Right renal cortex interstitium (tissue), 3 donors: ENCODE results near the gene ZNF544. TPM values are rescaled to one million over a fixed set of nuclear protein-coding genes. Genes with fewer than 3 reads are reported as not detected.
A peak's percentile ranks its signal among the peaks of the same experiment; 100 is the strongest.

Experiments
- DNase-seq, 3 donors: peaks; one replicate each; pipeline ENCODE4 v3.0.0-alpha.2; 2013; ENCODE audit warnings: low read depth in 3 of 3, low spot score in 2 of 3
- polyA plus RNA-seq, 3 donors: library from polyadenylated mRNA; unstranded; fragments of 120-200 nt; gene quantifications; one replicate each; pipeline ENCODE4 v1.2.1, GENCODE V29; 2013; ENCODE audit not compliant: insufficient read length in 3 of 3

ZNF544 gene
- 10 to 100 TPM; 28.3 to 37.8 (median 33.8) TPM for polyA plus RNA-seq

DNA sequence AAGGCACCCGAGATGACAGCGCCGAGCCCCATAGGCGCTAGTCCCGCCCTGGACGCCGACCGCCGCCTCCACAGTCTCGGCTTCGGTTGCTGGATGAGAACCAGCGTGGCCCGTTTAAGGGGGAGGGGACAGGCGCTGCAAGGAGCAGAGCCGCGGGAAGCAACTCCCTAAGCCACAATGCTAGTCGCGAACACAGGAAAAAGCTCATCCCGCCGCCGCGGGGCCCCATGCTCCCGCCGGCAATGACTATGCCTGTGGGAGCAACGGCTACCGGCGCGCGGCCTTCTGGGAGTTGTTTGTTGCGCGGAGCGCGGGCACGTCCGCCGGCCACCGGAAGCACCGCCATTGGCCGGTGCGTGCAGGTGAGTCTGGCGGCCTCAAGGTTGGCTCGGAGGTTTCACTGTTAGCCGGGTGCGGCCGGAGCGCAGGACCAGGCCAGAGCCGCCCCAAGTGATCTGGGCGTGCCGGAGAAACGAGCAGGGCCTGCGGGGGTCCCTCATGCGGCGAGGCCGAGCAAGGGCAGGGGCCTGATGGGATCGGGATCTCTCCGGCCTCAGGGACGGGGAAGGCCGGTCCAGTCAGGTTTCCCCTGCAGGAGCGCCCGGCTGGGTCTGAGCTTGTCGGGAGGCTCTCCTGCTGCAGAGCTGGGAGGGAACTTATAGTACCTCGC is at the start of gene ZNF544:
TSS of gene ZNF544 (plus strand) at position 330 of the 670 bp plus-strand sequence. CDS start 15,110 bp downstream, outside the sequence.
- peak; percentile 53 to 60 (median 59) for DNase-seq

DNA sequence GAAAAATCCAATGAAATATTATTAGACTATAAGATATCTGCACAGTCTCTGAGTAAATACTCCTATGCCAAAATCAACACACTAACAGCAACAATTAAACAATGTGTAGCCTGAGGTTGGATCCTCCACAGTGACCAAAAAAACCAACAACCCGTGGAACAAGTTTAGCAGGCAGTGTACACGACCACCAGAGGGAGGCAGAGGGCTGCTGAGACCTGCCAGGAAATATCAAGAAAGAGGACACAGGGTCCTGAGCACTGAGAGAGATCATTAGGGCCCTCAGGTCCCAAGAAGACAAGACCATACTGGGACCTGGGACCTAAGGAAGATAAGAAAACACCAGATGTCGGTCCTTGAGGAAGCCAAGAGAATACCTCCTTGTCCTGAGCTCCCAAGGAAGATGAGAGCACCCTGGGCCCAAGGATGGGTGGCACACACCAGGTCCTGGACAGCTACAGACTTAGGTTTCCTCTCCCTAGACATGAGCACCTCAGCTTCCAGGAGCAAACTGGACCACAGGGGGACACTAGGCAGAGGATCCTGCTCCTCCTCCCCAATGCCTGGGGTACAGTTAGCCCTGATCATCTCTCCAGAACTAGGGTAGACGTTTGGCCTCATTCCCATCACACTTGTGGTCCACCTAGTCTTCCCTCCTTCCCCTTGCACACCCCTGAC is 46.7 kb upstream of the ZNF544 start:
- DNase-seq, result no peak

DNA sequence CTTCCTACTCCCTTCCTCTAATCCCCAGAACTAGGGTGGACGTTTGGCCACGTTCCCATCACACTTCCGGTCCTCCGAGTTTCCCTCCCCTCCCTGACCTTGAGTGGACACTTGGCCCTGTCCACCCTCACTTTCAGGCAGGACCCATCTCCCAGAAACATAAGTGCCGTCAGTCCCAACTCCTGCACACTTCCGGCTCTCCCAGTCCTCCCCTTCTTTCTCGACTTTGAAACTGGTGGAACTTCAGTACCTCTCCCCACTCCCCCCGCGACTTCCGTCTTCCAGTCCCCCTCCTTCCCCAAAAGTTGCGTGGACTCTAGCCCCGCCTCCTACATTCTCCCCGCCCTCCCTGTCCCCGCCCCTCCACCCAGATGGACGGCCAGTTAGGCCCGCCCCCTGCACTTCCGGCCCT is 46.1 kb upstream of the ZNF544 start:
- DNase-seq, result peak in 1 of 3 donors; percentile 54

DNA sequence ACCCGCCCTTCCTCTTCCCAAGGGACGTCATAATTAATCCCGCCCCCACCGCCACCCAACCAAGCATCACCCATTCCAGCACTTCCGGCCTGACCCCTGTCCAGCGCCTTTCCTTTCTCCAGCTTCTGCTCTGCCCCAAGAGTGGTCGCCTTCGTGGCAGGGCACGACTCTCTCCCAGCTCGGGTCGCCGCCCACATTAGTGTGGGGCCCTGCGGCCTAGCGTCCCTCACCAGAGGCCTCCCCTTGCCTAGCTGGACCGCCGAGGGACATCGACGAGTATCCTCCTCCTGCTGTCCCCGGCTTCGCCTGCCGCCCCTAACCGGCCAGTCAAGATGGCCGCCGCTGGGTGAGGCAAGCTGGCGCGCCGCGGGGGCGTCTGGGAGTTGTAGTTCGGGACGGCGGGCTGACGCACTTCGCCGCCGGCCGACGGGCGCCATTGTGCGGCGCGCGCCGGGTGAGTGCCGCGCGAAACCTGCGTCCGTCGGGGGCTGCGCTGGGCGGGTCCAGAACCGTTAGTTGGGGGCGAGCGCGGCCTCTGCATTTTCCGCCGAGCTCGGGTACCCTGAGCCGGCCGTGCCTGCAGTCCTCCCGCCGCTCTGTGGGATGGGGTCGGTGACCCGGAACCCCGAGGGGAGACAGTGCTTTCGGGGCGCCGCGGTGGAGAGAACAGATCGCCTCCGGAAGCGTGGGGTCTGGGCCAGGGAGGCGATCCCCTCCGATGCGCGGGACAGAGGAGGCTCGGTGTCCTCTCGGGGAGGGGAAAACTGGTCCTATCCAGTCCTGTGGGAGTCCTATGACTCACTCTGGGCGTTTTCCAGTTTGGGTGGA is 45.5 kb upstream of the ZNF544 start, which contains the start of gene ZNF274:
TSS of gene ZNF274 (plus strand) at position 73 of the 828 bp plus-strand sequence. CDS start 905 bp downstream, outside the sequence.
- peak; percentile 80 to 83 (median 82) for DNase-seq

DNA sequence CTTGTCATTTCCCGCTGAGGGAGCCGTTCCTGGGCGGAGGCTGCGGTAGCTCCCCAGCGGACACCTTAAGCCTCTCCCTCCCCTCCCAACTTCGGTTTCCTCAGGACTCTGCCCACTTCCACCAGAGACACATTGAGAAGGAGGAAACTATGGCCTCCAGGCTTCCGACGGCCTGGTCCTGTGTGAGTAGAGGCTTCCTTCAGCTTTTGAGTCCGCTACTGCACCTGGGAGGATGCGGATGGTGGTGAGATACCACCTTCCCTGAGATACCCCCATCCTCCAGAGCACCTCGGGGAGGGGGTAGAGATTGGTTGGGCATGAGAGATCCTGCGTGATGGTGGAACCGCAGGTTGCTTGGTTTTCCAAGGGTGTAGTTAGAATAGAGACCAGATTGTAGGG is 44.9 kb upstream of the ZNF544 start:
- DNase-seq, result peak in 2 of 3 donors; percentile 42 to 53

DNA sequence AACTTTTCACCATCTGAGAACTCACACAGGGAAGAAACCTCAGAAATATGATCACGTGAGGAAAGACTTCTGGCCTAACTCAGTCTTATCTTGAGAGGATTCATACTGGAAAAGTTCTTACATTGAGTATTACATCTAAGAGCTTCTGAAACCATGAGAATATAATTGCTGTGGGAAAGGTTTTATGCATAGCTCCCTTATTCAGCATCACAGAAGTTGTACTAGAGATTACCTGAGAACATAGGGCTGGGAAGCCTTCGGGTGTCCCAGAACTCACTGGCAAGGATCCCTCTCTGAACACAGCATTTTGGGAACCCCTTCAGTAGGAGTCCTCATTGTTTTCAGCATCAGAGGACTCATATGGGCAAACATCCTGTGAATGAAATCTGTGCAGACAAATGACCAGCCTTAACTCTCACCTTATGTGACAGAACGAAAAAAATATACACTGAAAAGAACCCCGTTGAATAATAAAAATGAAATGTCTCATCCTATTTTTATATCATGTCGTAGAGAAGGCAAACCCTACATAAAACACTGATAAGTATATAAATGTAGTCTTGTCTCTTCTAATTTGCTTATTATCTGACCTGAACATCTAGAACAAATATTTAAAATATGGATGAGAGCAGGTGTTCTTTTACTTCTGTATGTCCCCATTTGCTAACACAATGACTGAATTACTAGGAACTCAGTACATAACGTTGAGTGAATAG is 31.7 kb upstream of the ZNF544 start:
- no peak for DNase-seq

DNA sequence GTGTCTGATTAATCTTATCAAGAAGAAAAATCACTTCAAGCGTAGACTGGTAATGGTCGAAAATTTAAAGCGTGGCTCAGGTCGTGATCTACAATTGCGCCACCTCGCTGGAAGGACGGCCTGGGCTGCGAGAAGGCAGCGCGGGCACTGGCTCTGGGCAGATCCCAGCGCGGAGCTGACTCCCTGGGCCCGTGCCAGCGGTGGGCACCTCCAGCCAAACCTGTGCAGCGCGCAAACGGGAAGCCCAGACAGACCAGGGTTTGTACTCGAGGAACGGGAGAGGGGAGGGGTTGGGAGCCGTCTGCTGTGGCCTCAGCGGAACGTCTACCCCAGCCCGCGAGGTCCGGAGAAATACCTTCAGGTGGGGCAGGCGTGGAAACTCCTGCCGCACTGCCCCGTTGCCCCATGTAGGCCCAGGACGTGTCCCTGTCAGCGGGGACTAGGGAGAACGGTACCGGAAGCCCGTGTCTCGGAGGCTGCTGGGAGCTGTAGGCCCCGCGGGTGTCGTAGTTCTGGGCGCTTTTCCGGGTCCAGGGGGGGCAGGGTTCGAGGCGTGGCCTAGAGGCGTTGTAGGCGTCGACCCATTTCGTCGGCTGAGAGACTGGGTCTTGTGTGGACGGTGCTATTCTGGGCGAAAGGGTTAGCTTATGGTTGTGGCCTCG is 24.8 kb upstream of the ZNF544 start:
- no peak for DNase-seq

DNA sequence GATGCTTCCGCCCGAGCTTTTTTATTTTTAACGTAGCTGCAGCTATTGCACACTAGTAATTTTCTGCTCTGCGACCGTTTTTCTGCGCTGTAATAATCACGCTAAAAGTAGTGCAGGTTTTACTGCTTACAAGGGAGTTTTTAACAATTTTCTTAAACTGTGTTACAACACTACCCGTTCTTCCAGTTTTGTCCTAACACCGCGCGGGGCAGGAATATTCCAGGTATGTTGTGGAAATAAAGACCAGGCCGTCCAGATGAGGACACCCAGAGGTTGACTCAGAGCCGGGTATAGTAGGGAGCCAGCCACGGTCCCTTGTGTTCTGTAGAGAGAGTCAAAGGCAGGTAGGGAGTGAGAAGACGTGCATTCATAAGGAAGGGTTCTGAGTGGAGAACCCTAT is 24.1 kb upstream of the ZNF544 start:
- DNase-seq, result no peak

DNA sequence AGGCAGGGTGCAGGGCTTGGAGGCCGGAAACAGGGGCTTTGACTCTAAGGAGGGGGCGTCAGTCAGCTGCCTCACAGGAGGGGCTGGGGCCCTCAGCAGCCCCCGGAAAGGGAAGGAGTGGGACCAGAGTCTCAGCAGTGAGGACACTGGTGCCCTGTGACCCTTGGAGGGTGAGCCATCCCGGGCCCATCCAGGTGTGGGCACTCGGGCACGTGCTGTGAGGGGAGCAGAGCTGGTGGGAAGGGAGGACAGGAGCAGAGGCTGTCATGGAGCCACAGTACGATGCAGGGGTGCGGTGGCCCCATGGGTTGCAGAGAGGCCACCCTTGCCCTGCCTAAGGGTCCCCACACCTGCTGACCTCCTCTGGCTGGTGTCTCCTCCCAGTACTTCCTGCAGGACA is 19.1 kb upstream of the ZNF544 start:
- DNase-seq, result no peak

DNA sequence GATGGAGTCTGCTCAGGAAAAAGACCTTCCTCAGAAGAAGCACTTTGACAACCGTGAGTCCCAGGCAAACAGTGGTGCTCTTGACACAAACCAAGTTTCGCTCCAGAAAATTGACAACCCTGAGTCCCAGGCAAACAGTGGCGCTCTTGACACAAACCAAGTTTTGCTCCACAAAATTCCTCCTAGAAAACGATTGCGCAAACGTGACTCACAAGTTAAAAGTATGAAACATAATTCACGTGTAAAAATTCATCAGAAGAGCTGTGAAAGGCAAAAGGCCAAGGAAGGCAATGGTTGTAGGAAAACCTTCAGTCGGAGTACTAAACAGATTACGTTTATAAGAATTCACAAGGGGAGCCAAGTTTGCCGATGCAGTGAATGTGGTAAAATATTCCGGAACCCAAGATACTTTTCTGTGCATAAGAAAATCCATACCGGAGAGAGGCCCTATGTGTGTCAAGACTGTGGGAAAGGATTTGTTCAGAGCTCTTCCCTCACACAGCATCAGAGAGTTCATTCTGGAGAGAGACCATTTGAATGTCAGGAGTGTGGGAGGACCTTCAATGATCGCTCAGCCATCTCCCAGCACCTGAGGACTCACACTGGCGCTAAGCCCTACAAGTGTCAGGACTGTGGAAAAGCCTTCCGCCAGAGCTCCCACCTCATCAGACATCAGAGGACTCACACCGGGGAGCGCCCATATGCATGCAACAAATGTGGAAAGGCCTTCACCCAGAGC is 16.2 kb upstream of the ZNF544 start:
- no peak for DNase-seq

DNA sequence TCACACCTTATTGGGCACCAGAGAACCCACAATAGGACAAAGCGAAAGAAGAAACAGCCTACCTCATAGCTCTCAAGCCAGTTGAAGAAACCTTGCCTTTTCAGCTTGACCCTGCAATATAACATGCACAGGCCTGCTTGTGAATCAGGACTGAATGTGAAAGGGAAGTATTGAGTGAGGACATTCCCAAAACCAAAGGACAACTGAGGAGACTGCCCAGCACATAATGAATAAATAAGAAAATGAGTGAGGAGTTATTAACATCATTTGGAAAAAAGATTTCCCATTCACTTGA is 15.7 kb upstream of the ZNF544 start:
- DNase-seq, result no peak

DNA sequence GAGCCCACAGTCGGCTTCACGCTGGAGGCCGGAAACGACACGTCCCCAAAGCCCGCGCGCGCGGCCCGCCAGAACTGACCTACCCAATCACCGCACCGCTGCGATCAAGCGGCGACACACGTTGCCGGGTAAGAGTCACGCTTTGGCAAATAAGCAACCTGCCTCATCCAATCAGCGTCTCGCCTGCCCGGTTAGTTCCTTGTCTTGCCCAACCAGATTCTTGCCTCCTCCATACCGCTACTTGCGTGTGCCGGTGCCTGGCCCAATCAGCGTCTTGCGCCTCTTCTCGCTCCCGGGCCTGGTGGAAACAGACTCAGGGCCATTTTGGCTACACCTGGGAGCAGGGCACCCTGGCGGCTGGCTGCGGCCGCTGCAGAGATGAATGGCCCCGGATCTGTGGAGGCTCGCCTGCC is 11.6 kb upstream of the ZNF544 start:
- DNase-seq, result no peak

DNA sequence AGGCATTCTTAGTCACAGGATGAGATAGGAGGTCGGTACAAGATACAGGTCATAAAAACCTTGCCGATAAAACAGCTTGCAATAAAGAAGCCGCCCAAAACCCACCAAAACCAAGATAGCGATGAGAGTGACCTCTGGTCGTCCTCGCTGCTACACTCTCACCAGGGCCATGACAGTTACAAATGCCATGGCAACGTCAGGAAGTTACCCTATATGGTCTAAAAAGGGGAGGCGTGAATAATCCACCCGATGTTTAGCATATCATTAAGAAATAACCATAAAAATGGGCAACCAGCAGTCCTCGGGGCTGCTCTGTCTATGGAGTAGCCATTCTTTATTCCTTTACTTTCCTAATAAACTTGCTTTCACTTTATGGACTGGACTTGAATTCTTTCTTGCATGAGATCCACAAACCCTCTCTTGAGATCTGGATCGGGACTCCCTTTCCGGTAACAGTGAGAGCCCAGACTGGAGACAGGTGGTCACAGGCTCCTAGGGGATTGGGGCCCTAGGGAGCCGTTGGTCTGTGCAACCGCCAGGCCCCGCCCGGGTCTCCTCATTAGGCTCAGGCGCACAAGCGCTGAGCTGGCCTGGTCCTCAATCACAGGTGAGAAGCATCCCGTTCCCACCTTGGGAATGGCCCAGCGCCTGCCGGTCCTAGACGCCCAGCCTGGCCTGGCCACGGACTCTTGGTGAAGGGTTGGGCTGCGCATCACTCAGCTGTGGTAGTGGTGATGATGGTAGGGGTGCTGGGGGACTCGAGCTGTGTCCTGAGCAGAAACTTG is 10.9 kb upstream of the ZNF544 start:
- DNase-seq, result no peak

DNA sequence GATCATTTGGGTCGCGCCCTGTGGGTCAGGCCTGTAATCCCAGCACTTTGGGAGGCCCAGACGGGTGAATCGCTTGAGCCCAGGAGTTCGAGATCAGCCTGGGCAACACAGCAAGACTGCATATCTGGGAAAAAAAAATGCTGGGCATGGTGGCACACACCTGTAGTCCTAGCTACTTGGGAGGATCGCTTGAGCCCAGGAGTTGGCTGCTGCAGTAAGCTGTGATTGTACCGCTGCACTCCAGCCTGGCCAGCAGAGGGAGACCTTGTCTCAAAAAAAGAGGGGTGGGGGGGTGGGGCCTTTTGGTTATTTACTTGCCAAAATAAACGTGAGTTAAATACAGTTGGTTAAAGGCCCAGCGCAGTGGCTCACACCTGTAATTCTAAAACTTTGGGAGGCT is 9.8 kb upstream of the ZNF544 start:
- DNase-seq, result no peak

DNA sequence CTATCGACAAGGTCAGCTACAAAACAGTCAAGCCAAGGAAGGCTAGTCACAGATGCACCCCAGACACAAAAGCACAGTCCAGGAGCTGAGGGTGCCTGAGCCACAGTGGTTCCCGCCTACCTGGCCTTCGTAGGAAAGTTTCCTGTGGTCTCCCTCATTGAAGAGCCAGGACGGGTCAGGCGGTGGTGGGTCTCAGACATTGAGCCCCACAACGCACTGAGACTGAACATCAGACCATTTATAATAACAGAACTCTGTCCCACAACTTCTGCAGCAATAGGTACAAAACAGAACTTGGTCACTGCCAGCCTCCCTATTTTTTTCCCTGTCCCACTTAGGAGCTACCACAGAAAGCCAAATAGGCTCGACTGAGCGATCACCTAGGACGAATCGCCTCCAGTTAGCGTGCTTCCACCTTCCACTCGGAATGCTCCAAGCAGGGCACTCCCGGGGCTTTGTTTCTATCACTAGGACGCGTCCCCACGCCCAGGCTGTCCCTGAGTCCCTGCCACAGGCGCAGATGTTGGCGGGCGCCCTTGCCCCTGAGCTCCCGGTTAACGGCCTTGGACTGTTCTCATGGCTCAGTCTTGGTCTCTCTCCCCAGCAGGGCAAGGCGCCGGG is 640 bp upstream of the ZNF544 start:
- no peak for DNase-seq

DNA sequence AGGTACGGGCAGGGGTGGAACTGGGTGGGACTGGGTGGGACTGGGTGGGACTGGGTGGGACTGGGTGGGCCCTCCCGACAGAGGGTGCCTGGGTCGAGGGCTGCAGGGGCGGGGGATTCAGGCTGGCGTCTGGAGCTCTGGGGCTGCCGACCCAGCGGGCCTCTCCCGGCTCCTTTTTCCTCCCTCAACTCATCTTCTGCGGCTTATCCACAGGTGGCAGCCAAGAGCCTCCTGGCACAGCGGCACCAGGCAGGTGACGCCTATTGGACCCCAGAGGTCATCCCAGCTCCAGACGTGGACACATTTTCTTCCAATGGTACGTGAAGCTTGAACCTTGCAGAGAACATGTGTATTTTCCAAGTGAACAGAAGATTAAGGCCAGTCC is 533 bp downstream of the ZNF544 start:
- DNase-seq, result no peak

DNA sequence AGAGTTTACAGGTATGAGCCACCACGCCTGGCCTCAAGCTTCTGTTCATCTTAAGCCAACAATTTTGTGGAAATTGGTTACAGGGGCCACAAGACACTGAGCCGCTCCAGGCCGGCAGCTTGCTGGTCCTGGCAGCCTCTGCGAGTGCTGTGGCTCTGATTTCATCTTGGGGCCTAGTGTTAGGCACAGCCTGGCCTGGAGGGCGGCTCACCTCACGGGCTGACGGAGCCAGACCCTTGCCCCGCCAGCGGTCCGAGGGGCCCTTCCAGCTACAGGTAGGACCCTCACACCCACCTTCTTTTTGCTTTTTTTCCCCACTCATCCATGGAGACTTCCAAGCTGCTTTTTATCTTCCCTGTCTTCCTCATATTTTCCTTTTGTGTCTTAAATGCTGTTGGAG is 8.6 kb downstream of the ZNF544 start:
- no peak for DNase-seq

DNA sequence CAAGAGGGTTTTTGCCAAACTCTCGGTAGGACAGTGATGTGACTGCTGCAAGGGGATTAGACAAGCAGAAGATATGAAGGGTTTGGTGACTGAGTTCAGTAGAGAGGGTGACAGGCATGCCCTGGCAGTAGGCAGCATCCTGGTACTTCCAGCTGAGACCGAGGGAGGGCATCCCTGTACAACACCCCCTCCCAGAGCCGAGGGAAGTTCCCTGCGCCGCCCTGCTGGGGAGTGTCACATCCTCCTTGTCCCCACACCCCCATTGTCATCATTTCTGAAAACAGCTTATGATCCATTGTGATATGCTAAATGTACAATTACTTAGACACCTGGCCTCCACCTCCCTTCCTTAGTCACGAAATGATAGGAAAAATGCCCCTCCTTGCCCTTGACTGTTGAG is 14.6 kb downstream of the ZNF544 start:
- DNase-seq, result no peak
